ENCODE results near the gene SP5.
"Not testable (repeated sequence)": the region's sequence is repeated elsewhere in the genome, so short reads cannot be mapped to it uniquely, and the experiment has no call there.

SP5 gene

DNA sequence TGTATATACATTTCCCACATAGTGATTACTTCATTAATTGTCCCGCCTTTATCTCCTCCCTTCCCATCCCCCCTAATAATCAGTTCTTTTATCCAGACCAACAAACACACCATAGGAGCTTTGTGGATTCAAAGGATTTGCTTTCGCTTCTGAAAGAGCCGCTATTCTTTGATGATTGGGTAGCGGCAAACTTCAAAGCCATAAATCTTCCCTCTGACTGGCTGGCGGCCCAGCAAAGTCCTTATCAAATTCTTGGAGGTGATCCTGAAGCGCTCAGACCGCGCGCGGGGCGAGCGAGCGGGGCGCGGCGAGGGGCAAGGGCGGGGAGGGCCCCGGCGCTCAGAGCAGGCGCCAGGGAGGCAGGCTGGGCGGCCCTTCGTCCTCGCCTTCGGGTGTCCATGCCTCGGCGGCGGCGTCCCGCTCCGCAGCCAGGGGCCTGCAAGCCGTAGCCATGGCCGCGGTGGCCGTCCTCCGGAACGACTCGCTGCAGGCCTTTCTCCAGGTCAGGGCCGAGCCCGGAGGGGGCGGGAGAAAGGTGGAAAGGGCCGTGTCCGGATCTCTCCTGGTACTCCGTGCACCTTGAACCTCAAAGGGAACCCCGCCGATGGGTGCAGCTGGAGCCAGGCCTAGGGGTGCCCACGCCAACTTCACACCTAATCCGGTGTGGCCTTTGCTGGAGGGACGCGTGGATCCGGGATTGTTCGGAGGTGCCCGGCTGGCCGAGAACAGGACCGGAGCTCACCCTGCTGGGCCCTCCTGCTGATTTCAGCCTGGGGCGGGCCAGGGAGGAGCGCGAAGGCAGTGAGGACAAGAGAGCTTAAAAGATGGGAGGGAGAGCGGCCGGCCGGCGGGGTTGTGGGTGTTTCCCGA is at the start of gene SP5:
SP5 (plus strand) TSS at position 276 of the 870 bp plus-strand sequence; CDS start at position 452, 176 bp downstream.
- DNase-seq = no peak

DNA sequence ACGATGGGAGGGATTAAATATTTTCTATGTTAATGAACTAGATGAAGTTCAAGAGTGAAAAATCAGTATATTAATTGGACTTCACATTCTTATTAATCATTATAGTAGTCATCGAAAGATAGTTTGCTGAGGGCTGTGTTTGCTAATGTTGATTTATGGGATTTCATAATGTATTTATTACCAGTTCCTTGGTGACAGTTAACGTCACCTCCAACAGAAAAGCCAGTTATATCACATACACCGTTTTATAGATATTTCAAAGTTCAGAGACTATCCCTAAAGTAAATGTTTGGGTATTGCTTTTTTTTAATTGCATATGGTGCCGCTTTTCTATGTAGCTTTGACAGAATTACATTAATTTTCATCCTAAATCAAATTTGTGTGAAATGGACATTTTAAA is 49.4 kb upstream of the SP5 start:
- no peak for DNase-seq

DNA sequence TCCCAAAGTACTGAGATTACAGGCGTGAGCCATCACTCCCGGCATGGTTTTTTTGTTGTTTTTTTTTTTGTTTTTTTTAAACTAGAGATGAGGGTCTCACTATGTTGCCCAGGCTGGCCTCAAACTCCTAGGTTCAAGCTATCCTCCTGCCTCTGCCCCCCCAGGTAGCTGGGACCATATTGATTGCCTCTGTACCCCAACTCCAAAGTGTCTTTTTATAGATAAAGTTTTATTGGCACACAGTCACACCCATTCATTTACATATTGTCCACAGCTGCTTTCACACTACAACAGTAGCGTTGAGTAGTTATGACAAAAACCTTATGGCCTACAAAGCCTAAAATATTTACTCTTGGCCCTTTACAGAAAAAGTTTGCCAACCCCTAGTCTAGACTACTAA is 45.2 kb upstream of the SP5 start:
- no peak for DNase-seq

DNA sequence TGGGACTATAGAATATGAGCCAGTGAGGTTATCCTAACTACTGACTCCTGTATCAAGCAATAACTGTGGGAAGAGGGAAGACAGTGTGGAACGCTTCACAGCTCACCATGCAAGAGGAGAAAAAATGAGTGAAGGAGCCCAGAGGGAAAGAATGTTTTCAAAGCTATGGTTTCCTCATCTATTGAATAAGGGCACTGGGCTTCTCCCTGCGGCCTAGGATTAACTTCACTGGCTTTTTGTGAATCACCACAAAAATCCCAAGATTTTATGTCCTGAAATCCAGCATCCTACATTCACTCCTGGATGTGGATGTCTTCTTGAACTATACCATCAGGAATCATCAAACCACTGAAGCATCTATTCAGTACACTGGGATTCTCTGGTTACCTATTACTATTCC is 44.5 kb upstream of the SP5 start:
- DNase-seq = no peak

DNA sequence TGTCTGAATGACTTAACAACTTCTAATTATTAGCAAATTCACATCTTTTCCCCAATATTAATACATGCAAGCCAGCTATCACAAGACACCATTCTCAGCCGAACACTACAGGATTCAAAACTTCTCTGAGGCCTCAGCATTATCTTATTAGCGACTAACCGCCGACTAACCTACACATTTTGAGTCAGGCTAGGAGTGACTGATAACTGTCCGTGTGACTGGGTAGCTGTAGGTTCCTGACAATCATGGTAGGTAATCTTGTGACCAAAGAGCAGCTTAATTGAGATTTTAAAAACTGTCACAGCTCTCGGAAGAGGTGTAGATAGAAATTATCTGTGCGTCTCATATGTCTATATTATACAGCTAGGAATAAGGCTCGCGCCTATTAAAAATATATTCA is 44.1 kb upstream of the SP5 start:
- no peak for DNase-seq

DNA sequence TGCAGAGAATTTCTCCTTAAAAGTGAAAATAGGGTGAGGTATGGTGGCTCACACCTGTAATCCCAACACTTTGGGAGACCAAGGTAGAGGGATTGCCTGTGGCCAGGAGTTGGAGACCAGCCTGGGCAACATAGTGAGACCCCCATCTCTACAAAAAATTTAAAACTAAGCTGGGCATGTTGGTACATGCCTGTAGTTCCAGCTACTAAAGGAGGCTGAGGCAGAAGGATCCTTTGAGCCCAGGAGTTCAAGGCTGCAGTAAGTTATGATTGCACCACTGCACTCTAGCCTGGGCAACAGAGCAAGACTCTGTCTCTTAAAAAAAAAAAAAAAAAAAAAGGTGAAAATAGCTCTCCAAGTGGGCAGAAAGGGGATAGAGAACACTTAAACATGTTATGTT is 40.9 kb upstream of the SP5 start:
- DNase-seq = not testable (repeated sequence)

DNA sequence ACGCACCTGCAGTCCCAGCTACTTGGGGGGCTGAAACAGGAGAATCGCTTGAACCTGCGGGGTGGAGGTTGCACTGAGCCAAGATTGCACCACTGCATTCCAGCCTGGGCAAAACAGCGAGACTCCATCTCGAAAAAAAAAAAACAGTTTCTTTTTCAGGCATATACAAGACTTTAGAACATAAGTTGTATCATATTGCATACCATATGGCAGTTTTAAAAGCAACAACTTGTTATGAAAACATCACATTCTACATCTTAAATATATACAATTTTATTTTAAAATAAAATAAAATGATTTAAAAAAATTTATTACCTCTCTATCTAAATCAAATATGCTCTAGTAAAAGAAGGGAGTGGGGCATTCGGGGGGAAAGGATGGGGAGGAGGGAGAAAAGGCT is 39.4 kb upstream of the SP5 start:
- no peak for DNase-seq

DNA sequence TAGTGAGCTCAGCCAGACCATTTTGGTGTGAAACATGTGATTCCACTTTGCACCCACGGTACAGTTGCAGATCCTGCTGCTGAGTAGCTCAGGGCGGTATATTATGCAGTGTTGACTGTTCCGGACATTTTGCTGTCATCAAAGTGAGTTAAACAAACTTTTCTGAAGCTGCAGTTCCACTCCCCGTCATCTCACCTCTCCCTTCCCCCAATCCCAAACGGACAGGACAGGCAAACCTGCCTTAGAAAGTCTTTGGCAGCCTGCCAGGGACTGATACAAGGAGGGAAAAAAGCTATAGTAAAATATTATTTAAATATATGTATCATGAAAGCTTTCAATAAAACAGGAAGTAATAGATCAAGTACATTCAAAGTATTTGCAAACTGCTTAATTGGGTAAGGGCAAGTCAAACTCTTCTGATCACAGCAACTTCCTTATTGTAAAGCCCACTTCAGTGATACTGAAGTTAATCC is 35.5 kb upstream of the SP5 start:
- no peak for DNase-seq

DNA sequence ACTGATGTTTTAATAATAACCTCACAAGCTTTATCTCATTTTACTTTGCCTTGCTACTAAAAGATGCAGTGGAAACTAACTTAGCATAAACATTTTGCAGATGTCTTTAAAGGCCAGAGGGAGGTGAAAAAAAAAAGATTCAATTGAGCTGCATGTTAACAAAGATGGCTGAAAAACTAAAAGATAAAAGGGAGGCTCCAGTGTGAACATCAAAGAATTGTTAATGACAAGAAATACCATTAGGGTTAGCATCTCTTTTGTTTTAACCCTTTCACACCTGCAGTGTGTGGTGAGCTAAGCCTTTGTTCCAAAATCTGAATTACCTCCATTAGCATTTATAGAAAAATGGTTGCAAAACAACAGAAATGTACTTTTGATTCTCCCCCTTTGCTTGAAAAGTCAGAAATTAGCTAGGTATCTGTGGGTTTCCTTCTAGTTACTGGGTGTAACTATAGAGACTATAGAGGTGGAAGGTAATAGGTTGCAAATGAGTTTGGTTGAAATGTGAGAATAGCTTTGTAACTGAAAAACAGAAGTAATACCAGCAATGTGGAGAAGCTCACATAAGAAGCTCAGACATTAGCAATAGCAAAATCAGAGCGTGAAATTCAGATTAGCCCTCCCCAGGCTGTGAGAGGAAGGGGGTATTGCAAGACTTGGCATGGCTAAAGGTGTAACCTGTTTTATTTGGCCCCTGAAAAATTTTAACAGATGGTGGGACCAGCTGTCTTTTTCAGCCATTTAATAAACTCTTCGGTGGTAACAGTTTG is 34.8 kb upstream of the SP5 start:
- no peak for DNase-seq

DNA sequence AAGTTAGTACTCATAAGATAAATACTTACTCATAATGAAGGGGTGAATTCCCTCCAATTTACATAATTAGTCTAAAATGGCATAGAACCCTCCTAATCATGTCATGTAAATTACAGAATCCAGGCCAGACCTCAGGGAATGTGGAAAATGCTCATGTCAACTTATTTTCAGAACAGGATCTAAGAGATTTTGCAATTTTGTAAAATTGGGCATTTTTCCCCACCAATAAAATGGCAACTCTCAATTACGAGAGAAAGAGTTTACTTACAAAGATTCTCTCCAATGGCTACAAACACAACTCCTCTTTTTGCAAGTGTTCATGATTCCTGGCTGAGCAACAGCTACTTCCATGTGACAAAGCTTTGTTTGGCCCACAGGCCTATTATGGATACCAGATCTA is 33.8 kb upstream of the SP5 start:
- no peak for DNase-seq

DNA sequence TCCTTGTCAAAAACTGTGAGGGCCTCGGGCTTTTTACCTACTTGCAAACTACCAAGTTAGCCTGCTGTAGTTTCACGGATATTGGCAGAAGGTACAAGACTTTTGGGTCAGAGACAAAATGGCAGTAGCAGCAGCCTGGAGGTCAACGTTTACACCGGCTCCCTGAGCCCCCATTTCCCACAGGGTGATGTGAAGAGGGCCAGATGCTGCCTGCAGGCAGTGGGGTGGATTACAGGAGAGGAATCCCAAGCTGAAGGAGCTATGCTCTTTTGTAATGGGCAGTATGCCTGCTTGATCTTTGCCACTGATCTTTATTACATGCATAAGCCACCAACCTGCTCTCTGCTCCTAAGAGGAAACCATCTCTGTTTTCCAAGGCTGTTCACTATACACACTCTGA is 29.5 kb upstream of the SP5 start:
- DNase-seq = no peak

DNA sequence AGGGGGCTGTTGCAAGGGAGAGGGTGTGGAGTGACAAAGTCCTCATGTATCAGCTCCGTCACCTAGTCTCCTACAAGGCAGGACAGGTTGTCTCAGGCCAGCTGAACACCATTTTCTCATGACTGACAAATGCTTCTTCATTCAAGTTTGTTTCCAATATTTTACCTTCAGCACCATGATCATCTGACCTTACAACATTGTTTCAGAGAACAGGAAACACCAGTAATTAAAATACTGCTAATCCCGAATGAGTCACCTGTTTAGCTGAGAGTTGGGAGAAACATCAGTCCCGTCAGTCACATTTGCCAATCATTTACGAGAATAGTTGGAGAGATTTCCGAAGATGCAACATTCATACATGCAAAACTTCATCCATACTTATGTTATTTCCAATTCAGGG is 25.7 kb upstream of the SP5 start:
- no peak for DNase-seq

DNA sequence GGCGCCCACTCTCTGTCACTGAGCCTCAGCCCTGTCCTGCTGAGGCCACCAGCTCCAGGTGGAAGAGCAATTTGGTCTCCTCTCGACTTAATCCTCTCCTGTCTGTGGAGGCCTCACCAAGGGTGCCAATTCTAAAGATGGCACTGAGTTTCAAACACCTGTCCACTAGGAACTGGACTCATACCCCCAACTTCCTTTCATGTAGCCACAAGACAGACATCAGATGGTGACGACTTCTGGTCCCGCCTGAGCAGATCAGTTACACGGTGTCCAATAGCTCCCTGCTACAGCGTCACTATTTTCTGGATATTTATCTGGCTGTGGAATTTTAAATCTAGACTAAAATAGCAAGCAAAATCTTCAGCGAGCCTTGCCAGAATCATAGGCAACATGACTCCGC is 24.5 kb upstream of the SP5 start:
- no peak for DNase-seq

DNA sequence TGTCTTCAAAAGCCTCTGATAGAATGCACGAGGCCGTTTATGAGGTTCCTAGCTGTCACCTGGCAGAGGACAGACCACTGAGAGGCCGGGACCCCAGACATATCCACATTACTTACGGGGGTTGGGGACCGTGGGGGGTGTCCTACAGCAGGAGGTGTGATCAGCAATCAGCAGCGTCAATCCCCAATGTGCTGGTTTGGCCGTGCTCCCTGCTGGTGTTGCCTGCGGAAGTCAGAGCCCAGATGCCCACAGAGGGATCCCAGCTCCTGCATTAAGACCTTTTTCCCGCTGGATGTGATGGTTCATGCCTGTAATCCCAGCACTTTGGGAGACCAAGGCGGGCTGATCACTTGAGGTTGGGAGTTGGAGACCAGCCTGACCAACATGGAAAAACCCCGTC is 20.8 kb upstream of the SP5 start:
- DNase-seq = no peak

DNA sequence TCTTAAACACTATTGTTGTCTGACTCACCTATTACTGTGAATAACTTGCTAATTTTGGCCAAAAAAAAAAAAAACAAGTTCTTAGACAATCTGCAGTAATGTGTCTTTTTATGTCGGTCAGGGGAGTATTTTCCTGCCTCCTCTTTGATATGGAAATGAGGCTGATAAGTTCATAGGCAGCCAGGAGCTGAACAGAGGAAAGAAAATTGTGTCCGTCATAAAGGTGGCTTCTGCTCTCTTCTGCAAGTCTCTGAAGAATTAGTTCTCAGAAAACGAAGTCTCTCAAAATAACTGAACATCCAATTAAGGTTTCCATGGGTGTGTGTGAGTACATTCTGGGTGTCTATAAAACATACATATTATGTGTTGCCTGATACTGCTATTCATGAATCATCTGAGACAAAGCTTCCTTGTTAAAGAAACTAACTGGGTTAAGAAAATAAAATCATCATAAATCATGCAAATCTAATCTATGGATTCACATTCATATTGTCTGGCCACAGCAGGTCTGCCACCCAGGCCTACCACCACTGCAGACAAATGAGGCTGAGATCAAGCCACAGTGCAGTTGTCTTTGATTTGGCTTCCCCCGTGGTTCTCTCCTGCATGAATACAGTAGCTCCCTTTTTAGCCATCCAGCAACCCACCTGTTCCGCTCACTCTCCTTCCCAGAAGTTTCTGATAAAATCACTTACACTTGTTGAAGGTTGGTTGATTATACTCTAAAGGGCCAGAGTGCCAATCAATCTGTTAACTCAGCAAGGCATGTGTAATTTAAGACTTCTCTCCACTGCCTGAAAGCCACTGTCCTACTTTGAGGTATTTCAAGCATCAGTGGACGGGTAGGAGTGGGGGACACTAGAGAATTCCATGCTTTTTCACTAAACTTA is 19.4 kb upstream of the SP5 start:
- DNase-seq = no peak

DNA sequence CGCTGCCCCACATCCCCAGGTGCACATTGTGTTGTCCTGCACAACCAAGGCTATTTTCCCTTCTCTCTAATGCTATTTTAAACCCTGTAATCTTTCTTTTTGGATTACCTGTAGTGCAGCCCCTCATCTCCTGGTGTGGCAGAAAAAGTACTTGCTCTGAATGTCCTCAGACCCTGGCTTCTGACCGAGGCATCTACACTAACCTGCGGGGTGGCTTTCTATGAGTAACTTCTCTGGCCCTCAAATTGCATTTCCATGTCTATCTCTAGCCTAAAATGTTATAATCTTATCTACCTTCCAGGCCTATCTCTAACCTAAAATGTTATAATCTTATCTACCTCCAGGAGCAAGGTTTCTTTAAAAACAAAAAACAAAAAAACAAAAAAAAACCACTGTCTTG is 18.2 kb upstream of the SP5 start:
- DNase-seq = no peak

DNA sequence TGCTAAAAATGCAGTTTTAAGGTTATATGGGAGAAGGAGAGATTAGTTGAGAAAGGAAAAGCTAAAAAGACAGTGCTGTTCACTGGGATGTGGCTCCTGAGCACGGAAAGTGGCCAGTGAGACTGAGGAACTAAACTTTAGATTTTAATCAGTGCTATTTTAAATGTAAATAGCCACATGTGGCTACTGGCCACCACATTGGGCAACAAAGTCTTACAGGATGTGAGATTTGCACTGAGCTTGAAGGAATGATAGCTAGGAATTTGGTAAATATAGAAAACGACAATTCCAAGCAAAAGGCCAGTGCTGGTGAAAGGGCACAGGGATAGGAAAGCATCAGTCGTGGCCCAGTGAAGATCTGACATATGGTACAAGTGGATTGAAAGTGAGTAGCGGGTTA is 14.1 kb upstream of the SP5 start:
- DNase-seq = no peak

DNA sequence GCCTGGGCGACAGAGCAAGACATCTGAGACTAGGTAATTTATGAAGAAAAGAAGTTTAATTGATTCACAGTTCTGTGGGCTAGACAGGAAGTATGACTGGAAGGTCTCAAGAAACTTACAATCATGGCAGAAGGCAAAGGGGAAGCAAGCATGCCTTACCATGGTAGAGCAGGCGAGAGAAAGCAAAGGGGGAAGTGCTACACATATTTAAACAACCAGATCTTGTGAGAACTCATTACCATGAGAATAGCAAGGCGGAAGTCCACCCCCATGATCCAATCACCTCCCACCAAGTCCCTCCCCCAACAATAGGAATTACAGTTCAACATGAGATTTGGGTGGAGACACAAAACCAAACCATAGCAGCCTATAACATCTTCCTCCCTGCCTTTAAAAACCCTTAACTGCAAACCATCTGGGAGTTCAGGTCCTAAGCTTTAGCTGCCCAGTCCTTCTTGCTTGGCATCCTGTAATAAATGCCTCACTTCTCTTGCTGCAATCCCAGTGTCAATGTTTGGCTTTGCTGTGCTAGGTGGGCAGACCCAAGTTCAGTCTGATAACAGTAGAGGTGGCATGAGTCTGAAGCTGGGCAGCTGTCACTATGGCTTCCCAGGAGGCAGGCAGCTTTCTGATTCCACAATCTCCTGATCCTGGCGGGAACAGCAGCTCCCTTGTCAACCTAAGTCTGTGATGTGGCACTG is 11.2 kb upstream of the SP5 start:
- DNase-seq = no peak

DNA sequence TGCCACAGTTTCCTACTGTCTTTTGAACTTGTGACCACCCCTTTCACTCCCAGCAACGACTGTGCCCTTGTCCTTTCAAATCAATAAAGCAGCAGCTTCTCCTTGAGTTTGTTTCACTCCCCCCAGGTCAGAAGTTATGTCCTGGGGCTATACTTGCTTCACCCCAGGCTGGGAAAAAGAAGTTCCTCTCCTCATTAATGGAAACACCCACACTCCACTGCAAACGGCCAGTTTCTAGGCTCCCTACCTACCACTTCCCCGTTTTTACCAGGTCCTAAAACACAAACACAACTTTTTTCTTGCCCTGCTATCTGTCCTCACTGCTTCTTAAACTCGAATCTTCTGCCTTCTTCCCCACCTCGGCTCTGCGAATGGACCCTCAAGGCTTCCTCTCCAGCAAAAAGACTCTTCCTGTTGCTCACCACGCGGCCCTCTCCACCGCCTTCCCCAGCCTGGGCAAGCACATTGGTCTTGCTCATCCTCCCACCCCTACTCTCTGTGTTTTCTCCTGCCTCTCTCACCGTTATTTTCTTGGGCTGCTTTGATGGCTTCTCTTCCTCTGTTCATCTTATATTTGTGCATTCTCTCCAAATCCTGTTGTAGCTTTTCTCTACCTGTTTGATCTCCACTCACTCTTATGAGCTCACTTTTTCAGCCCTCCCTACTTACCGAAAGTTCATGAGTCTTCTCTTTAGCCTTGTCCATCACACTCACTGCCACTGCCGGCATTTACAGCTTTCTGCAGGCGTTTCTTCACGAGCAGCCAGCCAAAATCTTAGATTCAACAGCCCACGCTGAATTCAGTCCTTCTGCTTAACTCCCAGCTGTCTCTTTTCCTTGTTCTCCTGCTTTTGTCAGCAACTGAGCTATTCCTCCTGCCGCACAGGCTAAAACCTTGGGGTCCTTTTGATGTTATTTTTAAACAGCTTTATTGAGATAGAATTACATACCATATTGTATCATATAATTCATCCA is 7.0 kb upstream of the SP5 start:
- no peak for DNase-seq

DNA sequence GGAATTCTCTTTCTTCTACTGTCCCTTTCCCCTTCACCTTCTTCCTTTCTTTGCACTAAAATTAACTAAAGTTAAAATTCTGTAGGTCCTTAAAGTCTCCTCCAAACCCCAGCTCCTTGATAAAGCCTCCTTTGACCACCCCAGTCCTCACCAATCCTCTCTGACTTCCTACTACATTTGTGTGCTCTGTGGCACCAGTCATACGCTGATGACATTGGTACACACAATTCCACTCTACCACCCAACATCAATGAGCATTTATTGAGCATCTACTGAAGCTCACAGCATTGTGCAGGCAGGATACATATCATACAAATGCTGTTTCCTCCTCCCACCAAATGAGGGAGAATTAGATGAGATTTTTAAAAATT is 4.5 kb upstream of the SP5 start:
- DNase-seq = no peak

DNA sequence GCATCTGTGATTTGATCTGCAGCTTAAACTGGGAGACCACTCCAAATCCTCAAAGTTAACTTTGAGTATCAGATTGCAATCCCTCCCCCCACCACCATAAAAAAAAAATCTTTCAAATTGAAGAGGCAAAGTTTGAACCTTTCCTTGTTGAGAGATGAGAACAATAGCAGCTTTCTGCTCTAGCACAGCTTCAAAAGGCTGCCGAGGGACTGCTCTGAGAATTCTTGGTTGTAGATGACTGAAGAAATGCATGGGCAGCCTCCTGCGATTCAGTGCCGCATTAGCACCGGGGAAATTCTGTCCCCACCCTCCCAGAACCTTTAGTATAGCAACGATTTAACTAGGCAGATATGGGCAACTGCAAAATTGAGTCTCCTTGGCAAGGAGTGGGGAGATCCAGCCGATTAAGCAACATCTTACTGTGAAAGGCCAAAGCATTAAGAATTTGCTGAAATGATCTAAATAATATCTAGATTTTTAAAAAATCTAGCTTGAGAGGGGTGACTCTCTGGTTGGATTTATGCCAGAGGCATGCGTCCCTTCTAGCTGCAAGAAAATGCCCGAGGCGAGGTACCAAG is 3.9 kb upstream of the SP5 start:
- DNase-seq = no peak

Data from GDM1 (cell line).